OCI-LY7 (cell line): Measurements from ENCODE around the gene CASTOR2. TPM values are rescaled to one million over a fixed set of nuclear protein-coding genes. Genes with fewer than 3 reads are reported as not detected.

ENCODE experiments used
- BruUV-seq: library from RNA; stranded (reverse); fragments of 400-500 nt; replicated peaks from 2 replicates; lab custom pipeline; 2021; lab: Mats Ljungman, UMichigan
- CTCF ChIA-PET: fragments of 300-600 bp; sonication (Branson Sonifier 250); formaldehyde crosslinking; loops from one replicate; lab custom pipeline; 2022; ENCODE audit warnings: antibody characterized with exemption; ENCODE audit not compliant: unreplicated experiment; lab: Charles Lee
- POLR2A ChIA-PET: fragments of 300-600 bp; sonication (Branson Sonifier 250); formaldehyde crosslinking; loops from one replicate; lab custom pipeline; 2022; ENCODE audit warnings: antibody characterized with exemption; lab: Charles Lee
- DNase-seq: peaks from one replicate; pipeline ENCODE4 v3.0.0-alpha.2; 2015; ENCODE audit warnings: low spot score
- H2AFZ ChIP-seq: fragments of 200-600 bp; sonication (generic), shearing (Covaris generic); 2 replicates; pipeline ENCODE4 v1.6.1; 2014; ENCODE audit warnings: mild to moderate bottlenecking, antibody characterized with exemption, low read length, moderate library complexity
- H3K27ac ChIP-seq: fragments of 200-600 bp; sonication (generic); 2 replicates; pipeline ENCODE4 v1.5.1; 2014; ENCODE audit warnings: mixed run types, low read depth, mild to moderate bottlenecking, moderate library complexity, low read length, inconsistent platforms; ENCODE audit not compliant: poor library complexity, severe bottlenecking
- H3K36me3 ChIP-seq: fragments of 200-600 bp; sonication (generic); 2 replicates; pipeline ENCODE4 v1.6.1; 2014; ENCODE audit warnings: mild to moderate bottlenecking, antibody characterized with exemption, low read length, moderate library complexity, mixed read lengths; ENCODE audit not compliant: insufficient read depth
- H3K4me1 ChIP-seq: fragments of 200-600 bp; sonication (generic); 2 replicates; pipeline ENCODE4 v1.5.1; 2014; ENCODE audit warnings: mild to moderate bottlenecking, low read length; ENCODE audit not compliant: insufficient read depth, poor library complexity, severe bottlenecking
- H3K4me2 ChIP-seq: fragments of 200-600 bp; sonication (generic); 2 replicates; pipeline ENCODE4 v1.6.1; 2014; ENCODE audit warnings: mild to moderate bottlenecking, low read length
- H3K4me3 ChIP-seq: fragments of 200-600 bp; sonication (generic); 2 replicates; pipeline ENCODE4 v1.5.1; 2014; ENCODE audit warnings: mild to moderate bottlenecking, low read depth, low read length; ENCODE audit not compliant: poor library complexity, severe bottlenecking
- H3K79me2 ChIP-seq: fragments of 200-600 bp; sonication (generic); 2 replicates; pipeline ENCODE4 v1.6.1; 2016; ENCODE audit warnings: low read depth, mild to moderate bottlenecking, low read length, moderate library complexity, mixed read lengths; ENCODE audit not compliant: insufficient read depth
- H3K9me2 ChIP-seq: fragments of 200-600 bp; sonication (generic); 2 replicates; pipeline ENCODE4 v1.6.1; 2016; ENCODE audit warnings: mild to moderate bottlenecking, low read length, mixed read lengths; ENCODE audit not compliant: insufficient read depth
- H3K9me3 ChIP-seq: fragments of 200-600 bp; sonication (generic); 2 replicates; pipeline ENCODE4 v1.6.1; 2014; ENCODE audit warnings: mild to moderate bottlenecking, mixed run types, low read length, mixed read lengths
- H4K20me1 ChIP-seq: fragments of 200-600 bp; sonication (generic); 2 replicates; pipeline ENCODE4 v1.6.1; 2014; ENCODE audit warnings: mild to moderate bottlenecking, antibody characterized with exemption, low read length, moderate library complexity, mixed read lengths; ENCODE audit not compliant: insufficient read depth
- EZH2phosphoT487 ChIP-seq: fragments of 200-600 bp; sonication (generic); IDR thresholded peaks from 2 replicates; pipeline ENCODE4 v1.6.1; 2018; ENCODE audit warnings: low read depth, borderline replicate concordance, mild to moderate bottlenecking, mixed run types, antibody characterized with exemption, low read length, moderate library complexity, mixed read lengths
- intact Hi-C: fragments of 100-400 bp; cut with micrococcal nuclease; formaldehyde crosslinking; loops from one replicate; pipeline ENCODE4 v1.10.0; 2022; ENCODE audit not compliant: unreplicated experiment
- total RNA-seq, 2 experiments: library from RNA; depleted of rRNA in 1 of 2; stranded (reverse); fragments of >200 nt in 1 of 2; shearing (Covaris generic) in 1 of 2; gene quantifications; 2 replicates each; pipeline ENCODE4 v1.2.3, GENCODE V29; 2014 to 2022
- TF ChIP-seq, protein P1 (sequence below): fragments of 200-600 bp; sonication (generic); conservative IDR thresholded peaks from 2 replicates; pipeline ENCODE4 v1.5.1; 2014; ENCODE audit warnings: mild to moderate bottlenecking, antibody characterized with exemption, low read length, moderate library complexity, mixed read lengths

CASTOR2 gene
- total RNA-seq, 2 experiments from 2014 or later: 5.8 to 13.7 TPM

DNA sequence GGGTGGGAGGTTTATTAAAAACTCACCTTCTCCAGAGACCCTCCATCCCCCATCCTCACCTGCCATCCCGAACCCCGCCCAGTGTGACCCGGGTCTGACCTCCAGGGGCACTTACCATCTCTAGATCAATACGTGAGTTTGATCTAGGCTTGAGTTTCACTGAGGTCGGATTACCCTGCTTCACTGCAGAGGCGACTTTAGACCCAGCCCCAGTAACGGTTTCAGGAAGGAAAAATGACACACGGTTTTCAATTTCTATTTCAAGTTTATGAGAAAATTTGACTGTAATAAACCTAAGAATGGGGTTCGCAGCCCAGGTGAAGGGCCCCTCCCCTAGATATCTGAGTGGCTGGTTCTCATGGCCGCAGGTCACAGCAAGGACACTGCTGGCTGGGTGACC, 76.0 kb downstream of the CASTOR2 start:
- no peaks in the 10 kb centered on the region for H3K79me2 ChIP-seq

DNA sequence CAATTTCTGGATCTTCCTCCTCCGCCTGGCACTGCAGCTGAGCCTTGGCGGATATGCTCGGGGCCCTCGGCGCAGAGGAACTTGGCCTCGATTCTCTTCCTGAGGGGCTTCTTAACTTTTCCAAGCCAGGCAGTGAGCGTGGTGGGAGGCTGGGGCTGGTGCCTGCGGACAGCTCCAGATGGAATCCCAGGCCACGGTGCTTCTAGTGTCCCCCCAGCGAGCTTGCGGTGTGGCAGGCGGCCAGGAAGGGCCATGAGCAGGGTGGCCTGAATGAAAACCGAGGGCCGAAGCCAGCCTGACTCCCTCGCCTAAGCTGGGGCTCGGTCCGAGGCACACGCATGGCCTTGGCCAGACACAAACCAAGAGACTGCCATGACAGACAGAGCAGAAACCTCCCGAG, 77.8 kb downstream of the CASTOR2 start:
- Histone ChIP-seq H3K9me3 (no peaks in the 10 kb centered on the region), H4K20me1 (no peaks in the 10 kb centered on the region), H2AFZ (no peak overlapping the region), H3K27ac (no peak overlapping the region), H3K79me2 (no peaks in the 10 kb centered on the region), H3K9me2 (no peaks in the 10 kb centered on the region), H3K4me1 (no peaks in the 10 kb centered on the region), H3K4me2 (no peak overlapping the region), H3K4me3 (no peak overlapping the region), H3K36me3 (peaks cover 21% of the 10 kb centered on the region)
- no peak for TF ChIP-seq EZH2phosphoT487
- TF ChIP-seq, protein P1, sequence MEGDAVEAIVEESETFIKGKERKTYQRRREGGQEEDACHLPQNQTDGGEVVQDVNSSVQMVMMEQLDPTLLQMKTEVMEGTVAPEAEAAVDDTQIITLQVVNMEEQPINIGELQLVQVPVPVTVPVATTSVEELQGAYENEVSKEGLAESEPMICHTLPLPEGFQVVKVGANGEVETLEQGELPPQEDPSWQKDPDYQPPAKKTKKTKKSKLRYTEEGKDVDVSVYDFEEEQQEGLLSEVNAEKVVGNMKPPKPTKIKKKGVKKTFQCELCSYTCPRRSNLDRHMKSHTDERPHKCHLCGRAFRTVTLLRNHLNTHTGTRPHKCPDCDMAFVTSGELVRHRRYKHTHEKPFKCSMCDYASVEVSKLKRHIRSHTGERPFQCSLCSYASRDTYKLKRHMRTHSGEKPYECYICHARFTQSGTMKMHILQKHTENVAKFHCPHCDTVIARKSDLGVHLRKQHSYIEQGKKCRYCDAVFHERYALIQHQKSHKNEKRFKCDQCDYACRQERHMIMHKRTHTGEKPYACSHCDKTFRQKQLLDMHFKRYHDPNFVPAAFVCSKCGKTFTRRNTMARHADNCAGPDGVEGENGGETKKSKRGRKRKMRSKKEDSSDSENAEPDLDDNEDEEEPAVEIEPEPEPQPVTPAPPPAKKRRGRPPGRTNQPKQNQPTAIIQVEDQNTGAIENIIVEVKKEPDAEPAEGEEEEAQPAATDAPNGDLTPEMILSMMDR: no peak
- no peak for DNase-seq
- no TSS peak for BruUV-seq
- ChIA-PET CTCF (no interaction called here), POLR2A (no interaction called here)
- intact Hi-C loops: no loop called here

More for the DNA sequence above, 76.0 kb downstream of the CASTOR2 start:
- Histone ChIP-seq H3K9me3 (no peaks in the 10 kb centered on the region), H3K4me2 (no peak overlapping the region), H3K4me1 (no peaks in the 10 kb centered on the region), H3K9me2 (no peaks in the 10 kb centered on the region), H2AFZ (no peak overlapping the region), H3K36me3 (peaks cover 10% of the 10 kb centered on the region), H4K20me1 (no peaks in the 10 kb centered on the region), H3K27ac (no peak overlapping the region), H3K4me3 (no peak overlapping the region)
- no TSS peak for BruUV-seq
- ChIA-PET CTCF (no interaction called here), POLR2A (no interaction called here)
- no peak for TF ChIP-seq EZH2phosphoT487
- TF ChIP-seq, protein P1: no peak
- intact Hi-C loops: no loop called here
- DNase-seq: no peak

- no peak overlapping the region for H3K27ac ChIP-seq
- H3K9me3 ChIP-seq: no peaks in the 10 kb centered on the region
- POLR2A ChIA-PET: no interaction called here
- DNase-seq: no peak
- intact Hi-C loops: no loop called here
- no peaks in the 10 kb centered on the region for H4K20me1 ChIP-seq
- H3K4me2 ChIP-seq: no peak overlapping the region
- H3K9me2 ChIP-seq: no peaks in the 10 kb centered on the region
- H3K79me2 ChIP-seq: no peaks in the 10 kb centered on the region
- TF ChIP-seq, protein P1: no peak
- no peak for TF ChIP-seq EZH2phosphoT487
- H3K4me3 ChIP-seq: no peak overlapping the region
- no peaks in the 10 kb centered on the region for H3K4me1 ChIP-seq
- H2AFZ ChIP-seq: no peak overlapping the region
- no TSS peak for BruUV-seq
- CTCF ChIA-PET: no interaction called here
- H3K36me3 ChIP-seq: peaks cover 21% of the 10 kb centered on the region
These were observed 78.6 kb downstream of the CASTOR2 start for GRCh38 chr7:75042831-75043703.
